Stimulated activated CD4-positive, alpha-beta T cell treated with anti-CD3 and anti-CD28 coated beads, Interleukin-1b, Interleukin-23, amount 100 ng/mL, for 24 hours (primary cell): ENCODE results near the gene PTGER3.
"Not testable (repeated sequence)": the region's sequence is repeated elsewhere in the genome, so short reads cannot be mapped to it uniquely, and the experiment has no call there.

Source experiments
- DNase-seq, 4 experiments: peaks; one replicate each; pipeline ENCODE4 v3.0.0-alpha.2; 2020; ENCODE audit warnings: low read depth in 4 of 4, low spot score in 1 of 4

Gene PTGER3

DNA sequence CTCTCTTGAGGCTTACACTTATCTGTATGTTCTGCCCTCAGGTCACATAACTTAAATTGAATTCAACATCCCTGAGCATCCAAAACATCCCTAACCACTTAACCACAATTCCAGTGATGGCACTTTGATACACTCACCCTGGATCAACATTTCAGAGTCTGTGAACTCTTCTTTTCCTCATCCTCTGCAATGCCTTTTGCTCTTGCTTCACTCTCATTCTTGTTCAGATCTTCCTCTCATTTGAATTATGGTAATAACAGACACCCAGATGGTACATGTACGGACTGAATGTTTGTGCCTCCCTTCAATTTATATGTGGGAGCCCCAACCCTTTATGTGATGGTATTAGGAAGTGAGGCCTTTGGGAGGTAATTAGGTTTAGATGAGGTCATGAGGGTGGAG, 33.4 kb downstream of the PTGER3 start:
- DNase-seq = no peak

DNA sequence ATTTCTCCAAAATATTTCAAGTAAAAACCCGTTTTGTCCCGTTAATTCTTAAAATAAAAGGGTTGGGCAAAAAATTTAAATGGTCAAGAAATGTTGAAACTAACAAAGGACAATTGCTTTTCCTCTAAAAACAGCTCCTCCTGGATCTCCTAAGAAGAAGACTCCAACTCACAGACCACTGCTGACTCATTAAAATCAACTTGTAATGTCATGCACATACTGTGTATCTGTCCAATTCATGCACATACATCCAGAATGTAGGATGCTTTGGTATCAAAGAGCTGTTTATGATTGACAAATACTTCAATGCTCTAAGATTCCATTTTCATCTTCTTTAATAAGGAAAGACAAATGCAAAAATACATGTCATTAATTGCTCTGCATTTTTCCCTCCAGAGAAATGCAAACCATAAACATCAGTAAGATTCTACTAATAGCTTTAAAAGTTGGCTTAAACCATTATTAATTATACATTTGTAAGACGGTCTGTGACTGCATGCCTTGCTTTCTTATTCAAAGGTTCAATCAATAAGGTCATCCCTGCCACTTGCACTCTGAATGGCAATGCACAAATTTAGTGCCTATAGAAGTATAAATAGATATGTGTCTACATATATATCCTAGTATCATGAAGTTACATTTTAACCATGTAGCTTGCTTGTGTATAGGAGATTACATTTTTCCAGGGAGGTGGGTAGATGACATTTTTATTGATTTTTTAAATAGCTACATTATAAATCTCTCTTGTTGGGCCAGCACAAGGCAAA, 44.7 kb downstream of the PTGER3 start:
- no peak for DNase-seq

DNA sequence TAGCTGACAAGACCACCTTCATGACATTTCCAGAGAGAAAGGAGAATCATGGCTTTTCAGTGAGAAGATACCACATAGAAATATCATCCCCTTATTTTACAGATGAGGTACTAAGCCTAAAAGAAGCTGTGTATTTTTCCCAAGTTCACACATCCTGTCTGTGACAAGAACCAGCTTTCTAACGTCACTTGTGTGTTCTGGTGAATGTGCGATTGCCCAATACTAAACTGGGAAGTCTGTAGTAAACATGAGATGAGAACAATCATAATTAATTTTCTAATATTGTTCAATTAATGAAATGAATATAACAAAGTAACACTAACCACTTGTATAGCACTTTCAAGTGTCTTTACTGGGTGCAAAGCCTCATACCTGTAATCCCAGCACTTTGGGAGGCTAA, 46.0 kb downstream of the PTGER3 start:
- no peak for DNase-seq

DNA sequence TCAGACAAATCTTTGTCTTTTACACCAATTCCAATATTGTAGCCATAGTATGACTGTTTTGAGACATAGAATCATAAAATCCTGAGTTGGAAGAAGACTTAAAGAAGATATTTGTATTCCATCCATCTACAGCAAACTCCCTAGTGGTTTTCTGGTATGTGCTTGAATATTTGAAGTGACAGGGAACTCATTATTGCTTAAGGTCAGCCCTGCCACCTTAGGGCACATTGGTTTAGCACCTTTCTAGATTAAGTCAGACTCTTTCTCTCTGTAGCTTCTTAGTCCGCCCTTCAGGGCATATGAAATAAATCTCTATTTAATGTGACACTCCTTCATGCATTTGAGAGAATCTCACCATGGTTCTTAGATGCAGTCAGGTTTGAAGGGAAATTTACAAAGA, 49.8 kb downstream of the PTGER3 start:
- DNase-seq = no peak

DNA sequence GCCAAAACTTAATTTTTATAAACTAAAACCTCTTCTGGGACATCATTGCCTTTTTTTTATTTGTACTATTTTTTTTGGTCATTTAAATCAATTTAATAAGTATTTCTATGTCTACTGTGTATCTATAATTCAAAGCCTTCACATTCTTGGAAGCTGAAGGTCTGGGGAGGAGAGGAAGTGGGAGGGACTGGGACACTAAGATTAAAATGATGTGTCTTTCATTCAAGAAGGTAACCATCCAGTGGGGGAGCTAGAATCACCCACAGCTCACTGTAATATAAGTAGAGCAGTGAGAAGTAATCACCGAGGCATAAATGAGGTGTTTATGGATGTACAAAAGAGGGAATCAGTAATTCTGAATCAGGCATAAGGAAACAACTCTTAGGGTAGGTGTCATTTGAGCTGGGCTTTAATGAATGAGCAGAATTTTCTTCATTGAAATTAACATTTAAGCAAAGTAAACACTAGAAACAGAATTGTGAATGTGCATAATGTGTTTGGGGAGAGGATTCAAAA, 52.8 kb downstream of the PTGER3 start:
- DNase-seq = no peak

DNA sequence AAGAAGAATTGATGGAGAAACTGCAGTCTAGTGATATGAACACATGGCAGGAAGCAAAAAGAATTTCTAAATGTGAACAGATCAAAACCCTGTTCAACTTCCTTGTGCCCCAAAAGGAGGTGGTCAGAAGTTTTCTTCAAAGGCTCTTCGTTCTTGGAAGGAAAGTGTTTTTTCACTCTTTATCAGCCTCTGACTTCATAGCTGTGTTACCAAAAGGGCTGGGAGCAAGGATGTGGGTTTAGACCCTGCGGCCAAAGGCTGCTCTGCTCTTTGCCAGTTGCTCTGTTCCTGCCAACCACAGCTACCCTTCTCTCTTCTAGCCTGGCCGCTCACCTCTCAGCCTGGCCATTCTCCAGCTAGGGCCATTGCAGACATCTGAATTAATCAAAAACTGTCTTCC, 53.8 kb downstream of the PTGER3 start:
- no peak for DNase-seq

DNA sequence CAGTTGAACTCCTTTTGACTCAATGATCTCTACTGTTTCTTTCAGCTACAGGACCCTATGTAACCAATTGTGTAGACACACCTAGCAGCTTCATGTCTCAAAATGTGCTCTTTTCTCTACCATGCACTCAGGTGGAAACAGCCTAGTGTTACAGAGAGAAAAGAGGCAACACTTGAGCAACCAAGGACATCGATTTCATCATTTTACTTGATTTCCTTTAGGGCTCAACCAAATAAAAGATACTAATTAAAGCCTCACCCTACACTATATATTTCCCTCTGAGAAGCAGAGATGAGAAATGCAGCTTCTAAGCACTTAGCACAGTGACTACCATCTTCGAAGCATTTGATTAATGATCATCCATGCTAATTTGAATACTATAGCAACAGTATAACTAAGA, 55.1 kb downstream of the PTGER3 start:
- no peak for DNase-seq

DNA sequence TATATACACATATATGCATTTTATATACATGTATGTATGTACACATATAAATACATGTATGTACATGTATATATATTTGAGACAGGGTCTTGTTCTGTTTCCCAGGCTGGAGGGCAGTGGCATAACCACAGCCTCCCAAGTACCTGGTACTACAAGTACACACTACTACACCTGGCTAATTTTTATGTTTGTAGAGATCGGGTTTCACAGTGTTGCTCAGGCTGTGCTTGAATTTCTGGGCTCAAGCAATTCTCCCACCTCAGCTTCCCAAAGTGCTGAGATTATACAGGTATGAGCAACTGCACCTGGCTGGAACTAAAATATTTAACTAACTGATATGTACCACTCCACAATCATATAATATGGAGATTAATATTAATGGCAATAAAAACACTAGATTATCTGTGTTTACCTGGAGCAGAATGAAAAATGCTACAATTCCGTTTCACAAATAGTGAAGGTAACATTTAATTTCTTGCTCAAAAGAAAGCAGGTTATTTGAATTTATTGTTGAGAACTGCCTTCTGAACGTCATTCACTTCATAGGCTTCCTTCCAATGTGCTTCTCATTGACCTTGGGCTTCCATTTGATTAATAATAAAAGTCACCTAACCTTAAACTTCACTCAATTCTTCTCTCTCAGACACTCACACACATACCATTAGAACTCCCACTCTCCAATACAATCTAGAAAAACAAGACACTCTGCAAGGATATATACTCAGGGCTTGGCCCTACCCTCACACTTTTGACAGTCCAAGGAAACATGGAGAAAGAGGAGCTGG, 57.0 kb downstream of the PTGER3 start:
- no peak for DNase-seq

DNA sequence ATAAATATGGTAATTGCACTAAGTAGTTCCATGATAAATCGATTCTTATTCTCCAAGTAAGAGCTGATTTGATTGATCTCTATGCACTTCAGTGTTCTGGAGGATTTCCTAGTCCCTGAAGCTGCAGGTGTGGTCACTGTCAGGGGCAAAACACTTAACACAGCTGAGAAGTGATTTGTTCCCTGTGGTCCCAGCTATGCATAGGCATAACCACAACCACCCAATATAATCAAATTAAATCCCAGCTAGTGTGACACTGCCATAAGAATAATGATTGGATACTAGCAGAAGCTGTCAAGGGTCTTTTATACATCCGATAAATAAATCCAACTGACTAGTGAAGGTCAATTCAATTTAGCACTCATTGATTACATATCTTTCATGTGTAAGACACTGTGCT, 60.1 kb downstream of the PTGER3 start:
- DNase-seq = no peak

DNA sequence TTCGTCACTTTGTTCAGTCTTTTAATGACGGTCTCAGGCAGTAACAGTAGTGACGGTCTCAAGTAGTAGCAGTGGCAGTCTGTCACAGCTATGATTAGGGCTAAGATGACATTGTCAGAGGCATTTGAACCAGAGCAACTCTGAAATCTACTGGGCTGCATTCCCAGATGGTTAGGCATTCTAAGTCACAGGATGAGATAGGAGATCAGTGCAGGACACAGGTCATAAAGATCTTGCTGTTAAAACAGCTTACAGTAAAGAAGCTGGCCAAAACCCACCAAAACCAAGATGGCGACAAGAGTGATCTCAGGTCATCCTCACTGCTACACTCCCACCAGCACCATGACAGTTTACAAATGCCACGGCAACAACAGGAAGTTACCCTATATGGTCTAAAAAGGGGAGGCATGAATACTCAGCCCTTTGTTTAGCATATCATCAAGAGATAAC, 61.8 kb downstream of the PTGER3 start:
- not testable (repeated sequence) for DNase-seq

DNA sequence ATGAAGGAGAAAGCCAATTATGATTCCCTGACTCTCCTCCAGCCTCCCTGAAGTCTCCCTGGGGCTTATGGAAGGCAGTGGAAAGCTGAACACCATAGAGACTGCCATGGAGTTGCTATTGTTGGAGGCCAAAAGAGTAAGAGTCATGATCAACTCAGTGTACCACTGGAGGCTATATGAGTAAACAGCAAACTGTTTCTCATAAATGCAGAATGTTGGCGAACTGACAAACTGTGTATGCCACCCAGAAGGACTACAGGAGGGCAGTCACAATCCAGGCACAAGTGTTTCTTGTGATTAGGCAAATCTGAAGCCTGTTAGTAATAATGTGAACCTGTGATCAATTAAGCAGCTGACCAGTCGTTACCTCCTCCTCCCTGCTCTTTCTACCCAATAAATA, 62.3 kb downstream of the PTGER3 start:
- not testable (repeated sequence) for DNase-seq

DNA sequence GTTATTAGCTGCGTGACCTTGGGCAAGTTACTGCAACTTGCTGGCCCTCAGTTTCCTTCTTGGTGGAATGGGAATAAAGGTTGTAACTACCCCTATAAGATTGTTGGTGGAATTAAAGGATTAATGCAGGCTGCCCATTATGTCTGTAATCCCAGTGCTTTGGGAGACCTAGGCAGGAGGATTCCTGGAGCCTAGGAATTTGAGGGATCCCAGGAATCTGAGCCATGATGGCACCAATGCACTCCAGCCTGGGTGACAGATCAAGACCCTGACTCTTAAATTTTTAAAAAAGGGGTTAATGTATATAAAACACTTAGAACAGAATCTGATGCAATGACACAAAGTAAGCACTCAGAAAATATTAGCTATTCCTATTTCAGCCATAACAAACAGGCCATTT, 67.3 kb downstream of the PTGER3 start:
- no peak for DNase-seq

DNA sequence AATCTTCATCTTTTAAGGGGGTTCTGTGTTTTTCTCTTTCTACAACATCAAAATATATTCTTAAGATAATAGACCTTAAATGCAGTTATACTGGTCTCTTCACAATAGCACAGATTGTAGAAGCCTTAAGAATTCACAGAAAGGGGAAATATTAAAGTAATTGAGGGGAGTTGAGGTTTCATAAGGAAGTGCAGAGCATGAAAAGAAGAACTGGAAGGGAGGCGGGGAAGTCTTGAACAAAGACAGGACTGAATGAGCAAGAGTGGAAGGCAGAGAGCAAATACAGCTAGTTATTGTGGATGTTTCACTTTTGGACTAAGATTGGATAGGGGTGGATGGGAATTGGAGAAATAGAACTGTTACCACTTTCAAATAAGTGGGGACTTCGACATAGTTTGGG, 67.7 kb downstream of the PTGER3 start:
- no peak for DNase-seq

DNA sequence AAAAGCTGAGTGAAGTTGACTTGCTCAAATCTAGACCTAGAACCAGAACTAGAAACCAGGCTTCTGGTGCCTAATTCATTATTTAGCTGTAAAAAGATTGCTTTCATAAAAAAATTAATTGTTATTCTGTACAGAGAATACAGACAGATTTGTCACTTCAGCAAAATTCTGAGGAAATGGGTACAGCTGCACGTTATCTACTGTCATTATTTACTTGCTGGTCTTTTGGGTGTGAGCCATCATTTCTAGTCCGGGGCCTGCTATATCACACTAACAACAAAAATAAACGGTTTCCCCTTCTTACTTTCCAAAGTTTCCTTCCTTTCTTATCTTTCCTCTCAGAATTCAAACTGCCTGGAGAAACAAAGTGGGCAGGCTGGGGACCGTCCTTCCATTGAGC, 68.3 kb downstream of the PTGER3 start:
- DNase-seq = no peak

DNA sequence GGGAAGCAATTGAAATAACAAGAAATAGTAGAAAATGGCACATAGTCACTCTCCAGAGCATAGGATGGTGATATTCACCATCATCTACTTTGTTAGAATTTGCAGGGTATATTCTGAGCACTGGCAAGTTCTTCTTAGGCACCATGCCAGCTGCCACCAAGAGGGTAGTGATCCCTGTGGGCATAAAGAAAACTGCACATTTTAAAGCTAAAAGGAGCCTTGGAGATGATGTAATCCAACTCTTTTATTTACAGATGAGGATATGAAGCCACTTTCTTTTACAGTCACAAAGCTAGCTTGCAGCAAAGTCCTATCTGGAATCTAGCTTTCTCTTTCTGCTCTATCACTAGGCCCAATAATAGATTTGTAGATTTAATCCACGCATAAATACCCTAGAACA, 69.0 kb downstream of the PTGER3 start:
- DNase-seq = no peak

DNA sequence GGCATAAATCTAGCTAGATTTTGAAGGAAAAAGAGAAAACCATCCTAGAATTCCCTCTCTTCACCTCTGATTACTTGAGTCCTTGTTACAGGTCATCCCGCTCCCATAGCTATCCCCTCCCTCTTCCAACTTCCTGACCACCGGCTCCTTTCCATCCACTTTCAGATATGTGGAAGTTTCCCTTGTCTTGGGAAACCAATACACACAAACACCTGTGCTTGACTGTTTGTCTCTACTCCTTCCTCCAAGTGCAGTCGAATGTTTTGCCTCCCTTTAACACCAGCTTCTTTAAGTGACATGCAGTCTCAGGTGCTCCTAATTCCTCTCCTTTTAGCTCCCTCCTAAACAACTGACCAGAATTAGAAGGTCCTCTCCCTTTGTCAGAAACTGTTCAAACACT, 70.0 kb downstream of the PTGER3 start:
- no peak for DNase-seq

DNA sequence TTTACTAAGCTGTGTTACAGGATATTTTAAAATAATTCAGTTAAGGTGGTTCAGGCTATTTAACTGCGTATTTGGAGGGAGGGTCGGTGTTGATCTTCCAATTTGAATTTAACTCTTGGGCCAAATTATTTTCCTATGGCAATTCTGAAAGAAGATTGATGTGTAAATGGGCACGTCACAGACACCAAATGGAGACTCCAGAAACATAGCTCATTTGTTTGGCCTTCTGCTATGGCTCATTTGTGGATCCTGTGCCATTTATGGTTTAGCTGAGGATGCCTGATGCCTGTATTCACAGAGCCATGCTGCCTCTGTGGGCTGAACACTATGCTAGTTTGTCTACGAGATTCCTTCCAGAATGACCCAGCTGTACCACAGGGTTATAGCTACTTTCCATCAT, 70.6 kb downstream of the PTGER3 start:
- no peak for DNase-seq

DNA sequence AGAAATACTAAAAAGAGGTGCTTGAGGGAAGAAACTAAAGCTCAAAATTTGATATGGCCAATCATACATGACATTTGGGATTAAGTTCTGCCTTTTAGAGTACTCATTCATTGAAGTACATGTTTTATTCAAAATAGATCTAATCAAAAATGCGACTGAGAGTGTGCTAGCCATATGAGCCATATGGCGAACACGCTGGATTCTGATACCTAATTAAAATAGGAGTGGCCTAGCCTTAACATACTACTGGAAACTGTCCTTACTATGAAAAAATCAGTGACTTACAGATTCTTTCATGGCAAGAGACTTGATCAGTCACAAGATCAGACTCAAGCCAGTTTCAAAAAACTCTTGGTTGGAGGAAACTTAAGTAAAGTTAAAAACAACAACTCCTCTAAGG, 73.9 kb downstream of the PTGER3 start:
- DNase-seq = no peak

DNA sequence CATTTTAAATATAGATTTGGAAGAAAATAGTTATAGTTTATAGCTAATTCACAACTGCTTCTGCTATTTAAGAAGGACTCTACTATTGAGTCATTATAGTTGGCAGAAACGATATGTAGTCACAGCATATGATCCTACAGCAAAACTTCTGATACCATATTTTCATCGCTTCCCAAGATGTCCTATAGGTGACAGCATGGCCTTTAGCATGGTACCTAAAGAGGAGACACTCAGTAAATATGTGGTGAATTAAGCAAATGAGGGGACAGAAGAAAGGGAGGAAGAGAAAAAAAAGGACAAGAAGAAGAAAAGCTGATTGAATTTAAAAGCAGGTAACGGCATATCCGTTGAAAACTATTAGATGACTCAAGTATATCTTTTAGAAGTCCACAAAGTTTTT, 77.2 kb downstream of the PTGER3 start:
- DNase-seq = no peak

DNA sequence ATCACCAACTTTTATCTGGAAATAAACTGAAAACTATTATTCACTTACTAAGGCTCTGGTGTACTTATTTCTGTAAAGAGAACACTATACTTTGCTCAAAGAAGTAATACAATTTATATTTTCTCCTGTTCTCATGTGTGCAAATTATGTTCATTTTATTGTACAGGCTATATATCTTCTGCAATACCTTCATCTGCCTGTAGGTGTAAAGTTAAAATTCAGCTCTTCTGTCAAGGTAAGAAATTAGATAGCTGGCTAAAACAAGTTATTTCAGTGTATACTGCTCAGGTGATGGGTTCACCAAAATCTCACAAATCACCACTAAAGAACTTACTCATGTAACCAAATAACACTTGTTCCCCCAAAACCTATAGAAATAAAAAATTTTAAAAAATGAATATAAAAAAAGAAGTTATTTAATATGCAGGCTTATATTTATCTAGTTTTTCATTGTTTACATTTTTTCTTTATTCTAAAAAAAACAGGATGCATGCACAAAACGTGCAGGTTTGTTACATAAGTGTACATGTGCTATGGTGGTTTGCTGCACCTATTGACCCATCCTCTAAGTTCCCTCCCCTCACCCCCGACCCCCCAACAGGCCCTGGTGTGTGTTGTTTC, 81.5 kb downstream of the PTGER3 start:
- DNase-seq = no peak

DNA sequence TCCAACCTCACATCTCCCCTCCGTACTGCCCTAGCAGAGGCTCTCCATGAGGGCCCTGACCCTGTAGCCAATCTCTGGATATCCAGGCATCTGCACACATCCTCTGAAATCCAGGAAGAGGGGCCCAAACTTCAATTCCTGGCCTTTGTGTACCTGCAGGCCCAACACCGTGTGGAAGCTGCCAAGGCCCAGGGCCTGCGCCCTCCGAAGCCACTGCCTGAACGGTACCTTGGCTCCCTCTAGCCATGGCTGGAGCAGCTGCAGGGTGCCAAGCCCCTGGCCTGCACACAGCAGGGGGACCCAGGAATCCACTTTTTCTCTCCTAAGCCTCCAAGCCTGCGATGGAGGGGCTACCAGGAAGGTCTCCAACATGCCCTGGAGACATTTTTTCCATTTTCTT, 84.2 kb downstream of the PTGER3 start:
- DNase-seq = no peak

DNA sequence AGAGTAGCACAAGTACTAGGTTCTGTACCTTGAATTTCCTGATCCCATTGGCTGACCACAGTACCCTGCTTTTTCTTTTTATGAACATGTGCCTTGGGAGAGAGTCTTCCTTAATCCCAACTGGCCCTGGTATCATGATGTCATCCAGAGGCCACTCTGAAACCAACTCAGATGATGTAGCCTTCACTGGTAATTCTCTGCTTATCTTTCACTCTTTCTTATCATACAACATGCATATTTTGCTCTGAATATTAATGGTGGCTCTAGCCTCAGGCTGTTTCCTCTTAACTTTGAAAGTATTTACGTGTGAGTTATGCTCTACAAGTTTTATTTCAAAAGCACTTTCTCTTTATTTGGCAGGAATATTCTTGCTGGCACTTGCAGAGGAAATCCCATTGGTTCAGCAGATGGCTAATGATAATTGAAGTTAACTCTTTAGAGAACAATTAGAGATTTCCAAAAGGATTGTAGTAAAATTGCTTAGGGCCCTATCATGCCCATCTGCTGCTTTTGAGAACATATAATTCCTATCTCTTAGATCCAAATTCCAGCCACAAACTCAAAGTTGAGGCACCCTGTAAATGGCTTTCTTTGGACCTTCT, 86.1 kb downstream of the PTGER3 start:
- no peak for DNase-seq
